ENCODE data around the gene HDAC7.
"Not testable (repeated sequence)": the region's sequence is repeated elsewhere in the genome, so short reads cannot be mapped to it uniquely, and the experiment has no call there.

HDAC7 gene

GRCh38 chr12:47849261-47849660 is 29.6 kb upstream of the HDAC7 start:
- DNase-seq (ENCODE audit: low read depth, low spot score) = no peak

- no peak for DNase-seq (ENCODE audit: low read depth, low spot score)
Observed at GRCh38 chr12:47848853-47849252, 29.1 kb upstream of the HDAC7 start.

GRCh38 chr12:47846294-47846996 is 26.7 kb upstream of the HDAC7 start:
- DNase-seq (ENCODE audit: low read depth, low spot score) = no peak

GRCh38 chr12:47845081-47845480 is 25.4 kb upstream of the HDAC7 start:
- no peak for DNase-seq (ENCODE audit: low read depth, low spot score)

GRCh38 chr12:47844264-47845019 is 24.7 kb upstream of the HDAC7 start:
- DNase-seq (ENCODE audit: low read depth, low spot score) = no peak

- no peak for DNase-seq (ENCODE audit: low read depth, low spot score)
Observed at GRCh38 chr12:47843226-47843980, 23.7 kb upstream of the HDAC7 start.

GRCh38 chr12:47842543-47842942 is 22.8 kb upstream of the HDAC7 start:
- not testable (repeated sequence) for DNase-seq (ENCODE audit: low read depth, low spot score)

GRCh38 chr12:47841910-47842309 is 22.2 kb upstream of the HDAC7 start:
- no peak for DNase-seq (ENCODE audit: low read depth, low spot score)

GRCh38 chr12:47841501-47841900 is 21.8 kb upstream of the HDAC7 start:
- DNase-seq (ENCODE audit: low read depth, low spot score) = no peak

GRCh38 chr12:47840571-47840970 is 20.9 kb upstream of the HDAC7 start:
- no peak for DNase-seq (ENCODE audit: low read depth, low spot score)

- no peak for DNase-seq (ENCODE audit: low read depth, low spot score)
Observed at GRCh38 chr12:47839214-47839876, 19.6 kb upstream of the HDAC7 start.

- DNase-seq (ENCODE audit: low read depth, low spot score) = no peak
Observed at GRCh38 chr12:47838286-47838931, 18.7 kb upstream of the HDAC7 start.

GRCh38 chr12:47837190-47838171 is 17.8 kb upstream of the HDAC7 start:
- DNase-seq (ENCODE audit: low read depth, low spot score) = no peak

GRCh38 chr12:47835831-47836155 is 16.1 kb upstream of the HDAC7 start:
- no peak for DNase-seq (ENCODE audit: low read depth, low spot score)

- no peak for DNase-seq (ENCODE audit: low read depth, low spot score)
Observed at GRCh38 chr12:47835006-47835830, 15.5 kb upstream of the HDAC7 start.

- DNase-seq (ENCODE audit: low read depth, low spot score) = no peak
Observed at GRCh38 chr12:47834199-47834903, 14.6 kb upstream of the HDAC7 start.

- no peak for DNase-seq (ENCODE audit: low read depth, low spot score)
Observed at GRCh38 chr12:47833591-47834012, 13.9 kb upstream of the HDAC7 start.

GRCh38 chr12:47832263-47832933 is 12.7 kb upstream of the HDAC7 start:
- no peak for DNase-seq (ENCODE audit: low read depth, low spot score)

All from iPS DF 19.7 (cell line).